Umbilical cord (tissue), 2 donors: ENCODE data around the gene FIG4. TPM values are rescaled to one million over a fixed set of nuclear protein-coding genes. Genes with fewer than 3 reads are reported as not detected.
A peak's percentile ranks its signal among the peaks of the same experiment; 100 is the strongest.
"Not testable (repeated sequence)": the region's sequence is repeated elsewhere in the genome, so short reads cannot be mapped to it uniquely, and the experiment has no call there.

Source experiments
- DNase-seq: peaks from one replicate; pipeline ENCODE4 v3.0.0-alpha.2; 2015; ENCODE audit warnings: low spot score
- total RNA-seq: library from RNA; depleted of rRNA; stranded (reverse); fragments of >200 nt; gene quantifications from one replicate; pipeline ENCODE4 v1.2.3, GENCODE V29; 2014; ENCODE audit warnings: low replicate concordance; ENCODE audit not compliant: insufficient read depth

Gene FIG4
- total RNA-seq, 1 donor from 2014 or later = 25.8 TPM

DNA sequence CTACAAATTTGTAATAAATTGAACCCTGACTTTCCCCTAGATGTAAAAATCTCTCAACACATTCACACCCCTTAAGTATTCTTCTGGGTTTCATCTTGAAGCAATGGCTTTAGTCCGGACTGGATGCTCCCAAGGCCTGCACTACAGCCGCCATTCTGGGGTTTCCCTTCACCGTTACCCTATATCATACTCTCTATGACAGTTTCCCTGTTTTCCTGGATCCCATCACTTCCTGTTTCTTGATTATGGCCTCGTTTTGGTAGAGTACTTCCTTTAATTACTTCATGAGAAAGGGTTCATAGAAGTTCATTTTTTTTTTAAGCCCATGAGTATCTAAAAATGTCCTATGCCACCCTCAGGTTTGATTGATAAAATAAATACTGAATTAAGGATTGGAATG is 11.7 kb downstream of the FIG4 start:
- no peak for DNase-seq

DNA sequence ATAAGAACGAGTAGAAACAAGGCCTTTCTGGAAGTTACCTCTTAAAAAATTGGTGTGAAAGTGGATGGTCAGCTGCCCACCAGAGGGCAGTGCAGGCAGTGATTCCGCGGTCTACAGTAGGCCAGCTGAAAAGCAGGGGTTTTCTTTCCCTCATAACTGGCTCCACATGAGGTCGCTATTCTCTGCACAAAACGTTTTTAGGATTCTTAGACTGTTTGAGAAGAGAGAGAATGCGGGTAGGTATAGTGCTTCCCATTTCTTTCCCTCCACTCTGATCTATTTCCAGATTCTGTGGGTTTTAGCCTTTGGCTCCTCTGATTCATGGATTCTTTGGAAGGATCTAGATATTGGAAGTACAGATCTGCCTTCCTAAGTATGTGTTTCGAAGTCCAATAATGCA is 14.2 kb downstream of the FIG4 start:
- DNase-seq = peak; percentile 92

DNA sequence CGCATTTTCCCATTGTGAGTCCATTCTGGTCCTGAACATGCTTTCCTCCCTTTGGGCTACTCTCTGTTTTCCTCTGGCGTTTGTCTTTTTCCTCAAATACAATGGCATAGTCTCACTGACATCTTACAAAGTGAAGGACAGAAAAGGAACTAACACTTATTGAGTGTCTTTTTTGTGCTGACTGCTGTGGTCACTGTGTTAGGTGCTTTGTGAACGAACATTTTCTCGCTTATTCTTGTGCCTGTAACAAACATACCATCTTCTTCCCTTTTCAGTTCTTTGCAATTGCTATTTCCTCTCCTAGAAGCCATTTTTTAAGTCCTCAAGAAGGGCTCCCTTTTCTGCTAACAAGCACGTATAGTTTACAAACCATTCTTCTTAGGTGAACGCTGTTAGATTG is 15.4 kb downstream of the FIG4 start:
- no peak for DNase-seq

DNA sequence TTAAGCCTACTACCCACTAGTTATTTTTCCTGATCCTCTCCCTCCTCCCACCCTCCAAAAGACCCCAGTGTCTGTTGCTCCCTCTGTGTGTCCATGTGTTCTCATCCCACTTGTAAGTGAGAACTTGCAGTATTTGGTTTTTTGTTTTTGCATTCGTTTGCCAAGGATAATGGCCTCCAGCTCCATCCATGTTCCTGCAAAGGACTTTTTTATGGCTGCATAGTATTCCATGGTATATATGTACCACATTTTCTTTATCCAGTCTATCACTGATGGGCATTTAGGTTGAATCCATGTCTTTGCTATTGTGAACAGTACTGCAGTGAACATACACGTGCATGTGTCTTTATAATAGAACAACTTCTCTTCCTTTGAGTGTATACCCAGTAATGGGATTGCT is 17.0 kb downstream of the FIG4 start:
- DNase-seq = not testable (repeated sequence)

DNA sequence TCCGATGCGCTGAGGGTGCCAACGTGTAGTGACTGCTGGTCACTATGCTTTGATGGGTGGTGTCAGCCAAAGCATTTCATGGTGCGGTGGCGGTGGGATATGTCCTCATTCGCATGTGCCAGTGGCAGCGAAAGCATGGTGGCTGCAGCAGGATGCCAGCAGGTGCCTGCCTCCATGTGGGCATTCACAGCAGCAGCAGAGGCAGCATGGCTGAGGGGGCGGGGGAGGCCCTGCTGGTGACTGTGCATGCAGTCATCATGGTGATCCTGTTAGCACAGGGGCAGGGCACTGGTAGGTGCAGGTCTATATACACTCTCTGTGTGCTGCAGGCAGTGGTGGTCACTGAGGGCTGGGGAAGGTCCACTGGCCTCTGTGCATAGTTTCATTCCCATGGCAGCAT is 22.0 kb downstream of the FIG4 start:
- no peak for DNase-seq

DNA sequence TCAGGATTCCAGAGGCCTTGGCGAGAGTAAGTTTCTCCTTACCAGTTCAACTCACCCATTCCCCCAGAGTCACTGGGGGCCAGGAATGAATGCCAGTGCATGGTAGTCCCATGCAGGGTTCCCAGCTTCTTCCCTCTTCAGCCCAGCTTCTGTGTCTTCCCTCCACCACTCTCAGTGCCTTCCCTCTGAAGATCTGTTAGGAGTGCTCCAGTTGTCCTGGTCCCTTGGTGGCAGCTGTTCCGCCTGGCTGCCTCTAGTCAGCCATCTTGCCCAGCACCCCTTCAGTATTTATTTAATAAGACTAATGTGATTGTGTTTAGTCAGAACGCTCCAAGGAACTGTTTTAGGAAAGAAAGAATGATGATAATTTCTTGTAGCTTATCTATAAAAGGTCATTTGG is 23.1 kb downstream of the FIG4 start:
- DNase-seq = no peak

DNA sequence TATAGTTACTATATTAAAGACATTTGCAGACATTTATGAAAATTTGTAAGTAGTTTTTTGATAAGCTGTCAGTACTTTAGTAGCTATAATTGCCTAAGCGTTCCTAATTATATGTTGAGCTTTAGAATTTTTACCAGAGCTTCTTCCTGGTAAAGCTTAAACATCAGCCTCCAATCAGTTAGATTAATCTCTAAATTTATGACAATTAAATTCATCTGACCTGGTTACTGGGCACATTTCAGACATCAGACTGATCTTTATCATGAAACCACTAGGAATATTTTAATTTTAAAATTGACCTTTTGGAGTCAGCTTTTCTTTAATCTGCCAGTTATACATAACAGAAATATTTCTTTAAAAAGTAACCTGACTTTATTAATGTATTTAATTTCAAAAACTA is 23.5 kb downstream of the FIG4 start:
- DNase-seq = no peak

DNA sequence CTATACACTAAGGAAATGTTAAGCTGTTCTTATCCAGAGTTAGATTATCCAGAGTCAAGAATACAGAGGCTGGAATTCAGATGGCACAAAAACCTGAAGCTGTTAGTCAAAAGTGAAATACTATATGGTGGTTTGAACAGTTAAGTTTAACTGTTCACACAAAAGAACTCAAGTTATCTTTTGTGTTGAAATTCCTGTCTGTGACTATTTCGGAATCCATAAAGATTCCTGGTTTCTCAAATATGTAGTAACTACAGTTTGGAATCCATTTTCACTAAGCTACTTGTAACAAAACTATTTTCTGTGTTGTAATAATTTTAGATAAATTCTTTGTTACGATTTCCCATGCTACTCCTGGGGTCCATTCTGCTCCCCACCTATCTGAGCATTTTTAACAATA is 24.5 kb downstream of the FIG4 start:
- DNase-seq = no peak

DNA sequence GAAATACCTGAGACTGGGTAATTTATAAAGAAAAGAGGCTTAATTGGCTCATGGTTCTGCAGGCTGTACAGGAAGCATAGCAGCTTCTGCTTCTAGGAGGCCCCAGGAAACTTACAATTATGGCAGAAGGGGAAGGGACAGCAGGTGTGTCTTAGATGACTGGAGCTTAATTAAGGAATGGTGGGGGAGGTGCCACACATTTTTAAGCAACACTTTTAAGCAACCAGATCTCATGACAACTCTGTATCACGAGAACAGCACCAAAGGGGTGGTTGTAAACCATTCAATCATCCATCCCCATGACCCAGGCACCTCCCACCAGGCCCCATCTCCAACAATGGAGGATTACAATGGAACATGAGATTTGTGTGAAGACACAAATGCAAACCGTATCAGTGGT is 26.9 kb downstream of the FIG4 start:
- no peak for DNase-seq

DNA sequence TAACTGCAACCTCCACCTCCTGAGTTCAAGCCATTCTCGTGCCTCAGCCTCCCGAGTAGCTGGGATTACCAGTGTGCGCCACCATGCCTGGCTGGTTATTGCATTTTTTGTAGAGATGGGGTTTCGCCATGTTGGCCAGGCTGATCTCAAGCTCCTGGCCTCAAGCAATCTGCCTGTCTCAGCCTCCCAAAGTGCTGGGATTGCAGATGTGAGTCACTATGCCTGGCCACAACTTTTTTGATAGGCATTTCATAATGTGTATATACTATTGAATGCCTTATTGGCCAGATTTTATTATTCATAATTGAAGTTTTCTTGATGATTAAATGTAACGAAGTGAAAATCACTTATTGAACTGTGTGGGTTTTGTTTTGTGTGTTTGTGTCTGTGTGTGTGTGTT is 27.9 kb downstream of the FIG4 start:
- DNase-seq = no peak

DNA sequence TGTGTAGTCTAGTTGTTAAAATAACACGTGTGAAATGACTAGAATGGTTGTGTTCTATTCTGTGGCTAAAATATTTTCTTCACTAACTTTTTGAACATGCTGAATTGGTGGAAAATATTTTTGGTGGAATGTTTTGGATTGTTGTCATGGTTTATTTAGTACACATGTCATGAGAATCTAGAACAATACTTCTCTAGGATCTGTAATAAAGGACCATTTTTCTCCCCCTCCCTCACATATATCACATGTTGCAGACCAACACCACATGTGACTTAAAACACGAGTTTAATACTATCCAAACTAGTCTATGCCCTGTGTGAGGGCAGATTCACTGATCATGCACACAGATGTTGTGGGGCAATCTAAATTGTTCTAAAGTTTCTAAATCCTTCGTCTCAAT is 29.2 kb downstream of the FIG4 start:
- no peak for DNase-seq

DNA sequence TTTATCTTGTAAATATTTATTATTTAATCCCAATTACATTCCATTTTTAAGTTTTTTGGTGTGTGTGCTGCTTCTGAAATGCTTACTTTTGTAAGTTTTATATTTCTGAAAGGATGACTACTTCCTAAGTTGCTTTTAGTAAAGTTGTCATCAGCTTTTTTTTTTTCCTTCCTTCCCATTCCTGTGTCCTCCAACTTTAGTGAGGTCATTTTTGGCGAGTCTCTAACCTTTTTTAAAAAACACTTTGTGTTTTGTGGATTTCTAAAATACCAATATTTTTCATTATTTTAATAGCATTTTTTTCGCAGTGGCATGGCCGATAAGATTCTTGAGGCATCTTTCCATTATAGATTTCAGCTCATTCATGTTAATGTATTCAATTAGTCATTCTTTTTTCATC is 30.9 kb downstream of the FIG4 start:
- DNase-seq = no peak

DNA sequence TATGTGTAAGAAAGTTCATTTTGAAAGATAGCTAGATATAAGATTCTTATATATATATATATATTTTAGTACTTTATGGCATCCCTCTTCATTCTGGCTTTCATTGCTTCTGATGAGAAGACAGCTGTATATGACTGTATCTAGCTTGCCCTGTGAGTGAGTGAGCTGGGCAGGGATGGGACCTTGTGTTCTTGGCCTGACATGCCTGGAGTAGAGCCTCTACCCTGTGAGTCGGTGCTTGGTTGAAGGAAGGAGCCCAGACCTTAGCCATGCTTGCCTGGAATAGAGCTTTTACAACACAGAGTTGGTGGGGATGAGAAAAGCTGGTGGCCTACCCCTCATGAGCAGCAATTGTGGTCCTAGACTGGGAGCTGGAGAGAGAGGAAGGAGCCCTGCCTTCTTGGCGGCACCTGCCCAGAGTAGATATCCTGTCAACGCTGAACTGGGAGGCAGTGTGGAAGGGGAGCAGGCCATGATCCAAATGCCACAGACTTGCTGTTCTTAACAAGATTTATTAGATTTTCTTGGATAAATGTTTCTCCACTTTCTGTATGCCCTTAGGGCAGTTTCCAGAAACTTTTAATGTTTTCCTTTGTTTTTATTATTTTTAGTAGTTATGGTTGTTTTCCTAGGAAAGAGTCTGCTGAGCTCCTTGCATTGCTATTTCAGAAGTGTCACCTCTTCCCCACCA is 31.6 kb downstream of the FIG4 start:
- DNase-seq = no peak

DNA sequence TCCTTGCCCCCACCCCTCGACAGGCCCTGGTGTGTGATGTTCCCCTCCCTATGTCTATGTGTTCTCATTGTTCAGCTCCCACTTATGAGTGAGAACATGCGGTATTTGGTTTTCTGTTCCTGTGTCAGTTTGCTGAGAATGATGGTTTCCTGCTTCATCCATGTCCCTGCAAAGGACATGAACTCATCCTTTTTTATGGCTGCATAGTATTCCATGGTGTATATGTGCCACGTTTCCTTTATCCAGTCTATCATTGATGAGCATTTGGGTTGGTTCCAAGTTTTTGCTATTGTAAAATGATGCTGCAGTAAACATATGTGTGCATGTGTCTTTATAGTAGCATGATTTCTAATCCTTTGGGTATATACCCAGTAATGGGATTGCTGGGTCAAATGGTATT is 34.2 kb downstream of the FIG4 start:
- not testable (repeated sequence) for DNase-seq

DNA sequence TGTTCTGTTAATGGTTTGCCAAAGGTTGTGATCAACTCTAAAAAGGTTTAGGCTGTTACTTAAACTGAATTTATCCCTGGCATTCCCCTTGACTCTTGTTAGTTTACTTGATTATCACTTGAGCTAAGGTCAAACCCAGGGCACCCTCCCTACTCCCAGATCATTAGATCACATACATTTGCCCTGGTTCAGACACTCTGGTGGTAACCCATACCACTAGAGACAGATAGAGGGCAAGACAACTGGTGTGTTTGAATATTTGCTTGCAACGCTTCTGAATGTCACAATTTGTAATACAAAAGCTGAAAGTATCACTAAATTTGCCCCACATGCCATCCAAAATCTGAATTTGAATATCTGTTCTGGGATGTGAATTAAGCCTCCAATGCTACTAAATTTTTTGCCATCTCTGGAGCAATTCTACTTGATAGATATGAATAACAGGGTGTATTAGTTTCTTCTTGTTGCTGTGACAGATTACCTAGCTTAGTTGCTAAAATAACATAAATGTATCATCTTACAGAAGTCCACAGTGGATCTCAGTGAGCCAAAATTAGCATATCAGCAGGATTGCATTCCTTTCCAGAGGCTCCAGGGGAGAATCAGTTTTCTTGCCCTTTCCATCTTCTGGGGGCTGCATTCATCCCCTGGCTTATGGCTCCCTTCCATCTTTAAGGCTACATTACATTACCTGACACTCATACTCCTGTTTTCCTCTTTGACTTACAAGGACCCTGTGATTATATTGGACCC is 45.4 kb downstream of the FIG4 start:
- DNase-seq = no peak

DNA sequence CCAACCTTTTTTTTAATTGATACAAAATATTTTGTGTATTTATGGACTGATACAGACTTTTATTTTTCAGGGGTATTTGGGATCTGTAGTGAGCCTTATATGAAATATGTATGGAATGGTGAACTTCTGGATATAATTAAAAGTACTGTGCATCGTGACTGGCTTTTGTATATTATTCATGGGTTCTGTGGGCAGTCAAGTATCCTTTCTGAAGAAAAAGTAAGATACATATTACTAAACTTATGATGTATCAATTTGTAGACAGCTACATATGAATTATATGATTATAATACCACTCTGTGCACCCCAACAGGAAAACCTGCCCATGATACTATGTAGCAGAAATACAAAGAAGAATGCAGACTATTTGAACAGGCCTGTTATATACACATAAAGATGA is 47.2 kb downstream of the FIG4 start:
- no peak for DNase-seq

DNA sequence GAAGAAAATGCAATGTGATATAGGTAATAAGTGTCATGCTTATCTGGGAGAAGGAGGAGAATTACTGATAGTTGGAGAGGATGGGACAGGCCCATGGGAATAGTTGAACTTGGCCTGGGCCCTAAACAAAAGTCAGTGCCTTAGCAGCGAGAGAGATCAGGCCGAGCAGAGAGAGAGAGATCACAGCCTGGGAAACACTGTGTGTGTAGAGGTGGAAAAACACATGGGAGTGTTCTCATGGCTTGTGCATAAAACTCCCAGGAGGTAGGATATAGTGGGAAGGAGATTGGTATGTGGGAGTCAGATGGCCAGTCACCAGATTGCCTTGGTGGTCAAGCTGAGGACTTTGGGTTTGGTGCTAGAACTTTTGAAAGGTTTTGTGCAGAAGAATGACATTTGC is 47.6 kb downstream of the FIG4 start:
- DNase-seq = no peak

DNA sequence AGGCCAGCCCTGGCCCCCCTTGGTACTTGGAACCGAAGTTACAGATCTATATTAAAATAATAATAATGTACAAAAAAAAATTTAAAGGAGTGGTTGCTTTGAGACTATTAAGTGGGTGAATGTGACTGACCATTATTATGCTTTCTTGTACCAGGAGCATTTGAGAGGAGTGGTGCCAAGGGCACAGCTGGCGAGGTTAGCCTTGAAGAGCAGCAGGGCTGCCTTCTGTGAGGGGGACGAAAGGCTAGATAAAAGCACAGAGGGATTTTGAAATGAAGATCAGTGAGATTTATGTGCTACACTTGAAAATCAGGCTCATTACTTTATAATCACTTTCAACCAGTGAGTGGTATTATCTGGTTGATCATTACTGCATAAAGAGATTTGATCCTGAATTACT is 48.6 kb downstream of the FIG4 start:
- DNase-seq = no peak

DNA sequence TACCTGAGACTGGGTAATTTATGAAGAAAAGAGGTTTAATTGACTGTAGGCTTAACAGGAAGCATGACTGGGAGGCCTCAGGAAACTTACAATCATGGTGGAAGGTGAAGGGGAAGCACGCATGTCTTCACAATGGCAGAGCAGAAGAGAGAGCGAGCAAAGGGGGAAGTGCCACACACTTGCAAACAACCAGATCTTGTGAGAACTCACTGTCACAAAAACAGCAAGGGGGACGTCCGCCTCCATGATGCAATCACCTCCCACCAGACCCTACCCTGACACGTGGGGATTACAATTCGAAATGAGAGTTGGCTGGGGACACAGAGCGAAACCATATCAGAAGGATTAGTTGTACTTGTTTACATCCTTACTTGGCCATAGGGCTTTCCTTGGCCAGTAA is 49.7 kb downstream of the FIG4 start:
- no peak for DNase-seq

DNA sequence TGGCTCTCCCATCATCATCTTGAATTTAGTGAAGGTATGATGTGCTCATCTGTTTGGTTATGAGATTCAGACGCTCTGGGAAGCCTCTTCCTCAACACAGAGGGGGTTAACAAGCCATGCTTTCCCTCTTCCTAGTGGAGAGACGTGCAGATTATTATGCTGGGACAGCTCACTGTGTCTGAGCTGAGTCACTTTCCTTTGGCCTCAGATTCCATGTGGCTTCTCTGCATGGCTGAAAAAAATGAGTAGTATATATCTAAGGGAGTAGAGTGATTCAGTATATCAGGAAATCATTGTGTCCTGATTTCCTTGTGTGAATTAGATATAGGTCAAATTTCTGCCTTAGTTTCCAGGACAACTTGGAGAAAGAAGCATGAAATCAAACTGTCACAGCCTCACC is 52.6 kb downstream of the FIG4 start:
- no peak for DNase-seq

DNA sequence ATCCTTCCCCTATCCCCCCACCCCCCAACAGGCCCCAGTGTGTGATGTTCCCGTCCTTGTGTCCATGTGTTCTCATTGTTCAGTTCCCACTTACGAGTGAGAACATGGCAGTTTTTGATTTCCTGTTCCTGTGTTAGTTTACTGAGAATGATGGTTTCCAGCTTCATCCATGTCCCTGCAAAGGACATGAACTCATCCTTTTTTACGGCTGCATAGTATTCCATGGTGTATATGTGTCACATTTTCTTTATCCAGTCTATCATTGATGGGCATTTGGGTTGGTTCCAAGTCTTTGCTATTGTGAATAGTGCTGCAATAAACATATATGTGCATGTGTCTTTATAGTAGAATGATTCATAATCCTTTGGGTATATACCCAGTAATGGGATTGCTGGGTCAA is 53.7 kb downstream of the FIG4 start:
- not testable (repeated sequence) for DNase-seq

DNA sequence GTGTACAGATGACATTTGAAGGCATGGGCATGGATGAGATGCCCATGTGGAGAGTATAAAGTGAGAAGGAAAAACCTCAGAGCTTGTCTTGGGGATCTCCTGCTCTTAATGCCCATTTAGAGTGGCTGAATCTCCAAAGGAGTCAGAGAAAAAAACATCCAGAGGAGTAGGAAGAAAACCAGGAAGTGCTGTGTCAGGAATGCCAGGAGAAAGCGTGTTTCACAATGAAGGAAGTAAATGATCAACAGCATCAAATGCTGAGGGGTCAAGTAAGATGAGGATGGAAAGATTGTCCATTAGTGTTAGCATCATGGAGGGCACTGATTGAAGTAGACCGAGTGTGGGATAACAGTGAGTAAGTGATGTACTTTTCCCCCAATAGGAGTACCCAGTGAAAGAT is 56.1 kb downstream of the FIG4 start:
- DNase-seq = no peak

DNA sequence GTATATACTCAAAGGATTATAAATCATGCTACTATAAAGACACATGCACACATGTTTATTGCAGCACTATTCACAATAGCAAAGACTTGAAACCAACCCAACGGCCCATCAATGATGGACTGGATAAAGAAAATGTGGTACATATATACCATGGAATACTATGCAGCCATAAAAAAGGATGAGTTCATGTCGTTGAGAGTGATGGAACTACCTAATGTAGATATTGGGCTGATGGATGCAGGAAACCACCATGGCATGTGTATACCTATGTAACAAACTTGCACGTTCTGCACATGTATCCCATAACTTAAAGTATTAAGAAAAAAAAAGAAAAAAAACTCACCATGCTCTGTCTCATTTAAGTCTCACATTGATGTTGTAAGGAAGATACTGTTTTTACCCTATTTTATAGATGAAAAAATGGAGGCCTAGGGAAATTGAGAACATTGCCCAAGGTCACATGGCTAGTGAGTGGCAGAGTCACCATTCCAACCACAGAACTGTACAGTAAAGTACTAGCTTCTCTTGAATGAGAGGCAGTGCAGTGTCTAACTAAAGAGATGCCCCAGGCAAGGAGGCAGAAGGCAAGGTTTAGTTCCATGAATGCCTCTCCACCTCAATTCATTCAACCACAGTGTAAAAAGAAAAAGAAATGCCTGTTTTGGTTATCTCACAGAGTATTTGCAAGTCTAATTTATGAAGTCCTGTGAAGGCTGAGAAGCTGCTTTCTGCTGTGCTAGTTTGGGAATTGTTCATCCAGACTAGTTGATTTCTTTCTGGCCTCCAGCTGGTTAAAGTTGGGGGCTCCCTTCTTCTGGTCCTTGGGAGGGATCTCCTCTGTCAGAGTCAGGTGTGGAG is 68.2 kb downstream of the FIG4 start:
- no peak for DNase-seq
